B cell (primary cell): ENCODE results near the gene NTSR2. TPM values are rescaled to one million over a fixed set of nuclear protein-coding genes. Genes with fewer than 3 reads are reported as not detected.

Source experiments
- ATAC-seq: fragments of 200-7000 bp; cut with Tn5 transposase; one replicate; pipeline ENCODE4 v1.10.0; 2021; ENCODE audit warnings: low read depth, mild to moderate bottlenecking, moderate number of reproducible peaks, moderate library complexity
- CTCF ChIA-PET: fragments of 350-600 bp; sonication (Branson Sonifier 250); formaldehyde crosslinking; loops from one replicate; lab custom pipeline; 2021; ENCODE audit warnings: antibody characterized with exemption, inconsistent platforms; lab: Charles Lee
- POLR2A ChIA-PET: fragments of 350-600 bp; sonication (Branson Sonifier 250); formaldehyde crosslinking; loops from one replicate; lab custom pipeline; 2021; ENCODE audit warnings: antibody characterized with exemption; lab: Charles Lee
- DNase-seq: peaks from one replicate; pipeline ENCODE4 v3.0.0; 2013
- H2AFZ ChIP-seq: 2 replicates; pipeline ENCODE4 v1.6.1; 2012; ENCODE audit warnings: mild to moderate bottlenecking, low read depth, low read length; ENCODE audit not compliant: insufficient read depth, poor library complexity, severe bottlenecking
- H3K27ac ChIP-seq, 2 donors: 1 replicate in 1 of 2; 2 replicates in 1 of 2; pipeline ENCODE4 v1.5.1; 2012 to 2013; ENCODE audit warnings: low read length in 2 of 2, mild to moderate bottlenecking in 2 of 2, moderate library complexity in 1 of 2
- H3K27me3 ChIP-seq, 4 experiments: fragments of 200-600 bp in 1 of 4; sonication (generic) in 1 of 4; replicated peaks in 1 of 4; 1 replicate in 2 of 4; 2 replicates in 2 of 4; pipeline versions ENCODE4 v1.6.1 to v1.7.0; 2013 to 2016; ENCODE audit warnings: low read length in 3 of 4, mild to moderate bottlenecking in 2 of 4, mixed read lengths in 1 of 4, moderate library complexity in 1 of 4; ENCODE audit not compliant: insufficient read depth in 4 of 4, control insufficient read depth in 3 of 4; ENCODE audit errors: control extremely low read depth in 1 of 4
- H3K36me3 ChIP-seq, 2 experiments: replicated peaks in 1 of 2; 1 replicate in 1 of 2; 2 replicates in 1 of 2; pipeline versions ENCODE4 v1.6.1 to v1.7.1; 2013; ENCODE audit warnings: low read length in 1 of 2; ENCODE audit not compliant: insufficient read depth in 2 of 2, control insufficient read depth in 1 of 2; ENCODE audit errors: control extremely low read depth in 1 of 2, extremely low read depth in 1 of 2
- H3K4me1 ChIP-seq, 2 donors: fragments of 200-600 bp in 1 of 2; sonication (generic) in 1 of 2; 1 replicate in 1 of 2; 2 replicates in 1 of 2; pipeline versions ENCODE4 v1.5.1 to v1.6.1; 2013 to 2017; ENCODE audit warnings: low read length in 2 of 2; ENCODE audit not compliant: control insufficient read depth in 2 of 2, insufficient read depth in 2 of 2
- H3K4me2 ChIP-seq: replicated peaks from 2 replicates; pipeline ENCODE3; 2012; ENCODE audit warnings: mild to moderate bottlenecking, low read depth, low read length; ENCODE audit not compliant: poor library complexity, severe bottlenecking
- H3K4me3 ChIP-seq, 5 experiments: fragments of 200-600 bp in 1 of 5; sonication (generic) in 1 of 5; 1 replicate in 3 of 5; 2 replicates in 2 of 5; pipeline versions ENCODE4 v1.5.1 to v1.7.0; 2011 to 2016; ENCODE audit warnings: low read length in 4 of 5, mild to moderate bottlenecking in 4 of 5, low read depth in 2 of 5, control low read depth in 1 of 5, moderate library complexity in 1 of 5; ENCODE audit not compliant: insufficient read depth in 1 of 5; ENCODE audit errors: control extremely low read depth in 1 of 5, extremely low read depth in 1 of 5
- H3K79me2 ChIP-seq: fragments of 200-600 bp; sonication (generic); one replicate; pipeline ENCODE4 v1.6.0; 2016; ENCODE audit warnings: low read length; ENCODE audit not compliant: control insufficient read depth, insufficient read depth
- H3K9ac ChIP-seq: fragments of 200-600 bp; sonication (generic); 2 replicates; pipeline ENCODE4 v1.6.1; 2017; ENCODE audit warnings: mild to moderate bottlenecking, low read length, moderate library complexity
- H3K9me3 ChIP-seq, 3 donors: one replicate each; pipeline versions ENCODE4 v1.6.1 to v1.7.1; 2013; ENCODE audit warnings: low read length in 2 of 3; ENCODE audit not compliant: control insufficient read depth in 2 of 3, insufficient read depth in 1 of 3; ENCODE audit errors: control extremely low read depth in 1 of 3
- H4K20me1 ChIP-seq: 2 replicates; pipeline ENCODE4 v1.6.0; 2012; ENCODE audit warnings: mild to moderate bottlenecking, low read length; ENCODE audit not compliant: insufficient read depth, control insufficient read depth, poor library complexity, severe bottlenecking
- H3K27ac Mint-ChIP-seq: one replicate; pipeline ENCODE4 v1.8.0; 2021; ENCODE audit warnings: mixed read lengths
- H3K27me3 Mint-ChIP-seq: one replicate; pipeline ENCODE4 v1.8.0; 2021; ENCODE audit warnings: mixed read lengths
- H3K4me1 Mint-ChIP-seq: one replicate; pipeline ENCODE4 v1.8.0; 2021; ENCODE audit warnings: mixed read lengths
- H3K4me3 Mint-ChIP-seq: one replicate; pipeline ENCODE4 v1.8.0; 2021; ENCODE audit warnings: mixed read lengths
- H3K9me3 Mint-ChIP-seq: one replicate; pipeline ENCODE4 v1.8.0; 2022; ENCODE audit warnings: mixed read lengths; ENCODE audit not compliant: insufficient read depth
- EZH2 ChIP-seq: IDR thresholded peaks from 2 replicates; pipeline ENCODE4 v1.6.1; 2012; ENCODE audit warnings: borderline replicate concordance, low read depth, mild to moderate bottlenecking, moderate library complexity, low read length; ENCODE audit not compliant: insufficient read depth, poor library complexity, severe bottlenecking
- WGBS: methylation state at CpG from one replicate; pipeline ENCODE4 v1.1.5; 2013; ENCODE audit warnings: missing lambda C conversion rate; ENCODE audit not compliant: insufficient coverage; 5-methylcytosine and 5-hydroxymethylcytosine counted together
- intact Hi-C: fragments of 100-400 bp; cut with micrococcal nuclease; formaldehyde crosslinking; loops from one replicate; pipeline ENCODE4 v1.10.0; 2022
- polyA plus RNA-seq: library from polyadenylated mRNA; depleted of rRNA; stranded (reverse); fragments of >200 nt; gene quantifications from 2 replicates; pipeline ENCODE4 v1.2.3, GENCODE V29; 2012
- total RNA-seq, 2 donors: library from RNA; stranded (reverse); fragments of 120-200 nt in 1 of 2; gene quantifications; 1 replicate in 1 of 2; 2 replicates in 1 of 2; pipeline versions ENCODE4 v1.2.3 to v1.2.4, GENCODE V29; 2013 to 2022
- TF ChIP-seq, protein P1 (sequence below): fragments of 200-600 bp; IDR thresholded peaks from one replicate; pipeline ENCODE4 v1.8.0; 2022; ENCODE audit warnings: antibody characterized with exemption, mild to moderate bottlenecking

NTSR2 gene
- total and polyA plus RNA-seq, 2 donors (not counting 1 experiment from before 2014, with no cell fraction given), result not detected

DNA sequence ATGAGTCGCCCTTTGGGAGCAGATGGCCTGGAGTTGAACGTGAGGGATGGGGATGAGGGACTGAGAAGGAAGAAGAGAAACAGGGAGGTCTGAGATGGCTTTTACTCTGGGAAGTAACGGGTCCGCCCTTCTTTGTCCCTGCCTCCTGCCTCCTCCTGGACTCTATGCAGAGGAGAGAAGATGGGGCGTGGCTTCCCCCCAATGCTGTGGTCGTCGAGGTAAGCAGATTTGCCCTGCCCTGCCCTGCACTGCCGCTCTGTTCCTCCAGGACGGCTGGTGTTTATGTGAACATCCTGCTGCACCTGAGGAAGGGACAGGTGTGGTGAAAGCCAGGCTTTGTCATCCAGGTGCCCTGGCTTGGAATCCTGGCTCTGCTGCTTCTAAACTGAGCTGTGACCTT is 13.5 kb upstream of the NTSR2 start:
- Histone ChIP-seq H3K79me2 (no peaks in the 10 kb centered on the region), H3K36me3 (no peaks in the 10 kb centered on the region), H3K4me3 (no peak overlapping the region), H3K9ac (no peak overlapping the region), H3K4me2 (no peak overlapping the region), H2AFZ (no peak overlapping the region), H3K9me3 (peaks cover 0 to 6% (median 0%) of the 10 kb centered on the region in 3 donors), H3K27ac (no peak overlapping the region), H3K27me3 (peaks cover 0 to 8% (median 0%) of the 10 kb centered on the region in 4 experiments), H4K20me1 (no peaks in the 10 kb centered on the region), H3K4me1 (peaks cover 6% of the 10 kb centered on the region in 2 donors)
- DNase-seq (no peak), ATAC-seq (no peak)
- Mint-ChIP-seq H3K4me3 (no peak overlapping the region), H3K4me1 (peaks cover 5% of the 10 kb centered on the region), H3K27ac (no peak overlapping the region), H3K27me3 (peaks cover 46% of the 10 kb centered on the region), H3K9me3 (no peaks in the 10 kb centered on the region)
- intact Hi-C loops, result no loop called here
- CTCF ChIA-PET, result interaction anchor here (0.5 to 10.1 kb wide), 6 partner anchors 9 to 783 kb away, joined by 3 to 166 read pairs (median 6); no protein-coding TSS in a partner anchor
- POLR2A ChIA-PET, result no interaction called here
- 65% methylated on average over 9 of the region's 9 CpGs for WGBS
- no peak for TF ChIP-seq EZH2
- TF ChIP-seq, protein P1, sequence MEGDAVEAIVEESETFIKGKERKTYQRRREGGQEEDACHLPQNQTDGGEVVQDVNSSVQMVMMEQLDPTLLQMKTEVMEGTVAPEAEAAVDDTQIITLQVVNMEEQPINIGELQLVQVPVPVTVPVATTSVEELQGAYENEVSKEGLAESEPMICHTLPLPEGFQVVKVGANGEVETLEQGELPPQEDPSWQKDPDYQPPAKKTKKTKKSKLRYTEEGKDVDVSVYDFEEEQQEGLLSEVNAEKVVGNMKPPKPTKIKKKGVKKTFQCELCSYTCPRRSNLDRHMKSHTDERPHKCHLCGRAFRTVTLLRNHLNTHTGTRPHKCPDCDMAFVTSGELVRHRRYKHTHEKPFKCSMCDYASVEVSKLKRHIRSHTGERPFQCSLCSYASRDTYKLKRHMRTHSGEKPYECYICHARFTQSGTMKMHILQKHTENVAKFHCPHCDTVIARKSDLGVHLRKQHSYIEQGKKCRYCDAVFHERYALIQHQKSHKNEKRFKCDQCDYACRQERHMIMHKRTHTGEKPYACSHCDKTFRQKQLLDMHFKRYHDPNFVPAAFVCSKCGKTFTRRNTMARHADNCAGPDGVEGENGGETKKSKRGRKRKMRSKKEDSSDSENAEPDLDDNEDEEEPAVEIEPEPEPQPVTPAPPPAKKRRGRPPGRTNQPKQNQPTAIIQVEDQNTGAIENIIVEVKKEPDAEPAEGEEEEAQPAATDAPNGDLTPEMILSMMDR, result no peak

DNA sequence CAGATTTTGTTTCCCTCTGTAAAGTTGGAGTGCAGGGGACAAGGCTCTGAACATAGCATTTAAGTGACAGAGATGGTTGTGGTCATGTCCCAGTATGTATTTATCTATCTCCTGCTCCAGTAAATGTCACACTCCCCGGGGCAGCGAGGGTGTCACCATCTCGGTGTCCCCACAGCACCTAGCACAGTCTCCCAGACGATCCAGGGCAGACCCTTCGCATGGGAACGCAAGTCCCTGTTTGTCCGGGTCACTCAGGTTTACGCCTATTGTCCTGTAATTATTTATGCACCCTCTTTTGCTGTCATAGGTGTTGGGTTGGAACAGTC is 12.6 kb upstream of the NTSR2 start:
- no peaks in the 10 kb centered on the region for H3K9me3 Mint-ChIP-seq
- no peaks in the 10 kb centered on the region for H3K4me1 Mint-ChIP-seq
- Histone ChIP-seq H3K4me2 (no peak overlapping the region), H3K36me3 (no peaks in the 10 kb centered on the region), H3K4me3 (no peak overlapping the region), H2AFZ (no peak overlapping the region), H3K9ac (no peak overlapping the region), H3K9me3 (peaks cover 0 to 6% (median 0%) of the 10 kb centered on the region in 3 donors), H3K79me2 (no peaks in the 10 kb centered on the region), H3K27ac (no peak overlapping the region), H3K27me3 (peaks cover 0 to 17% (median 0%) of the 10 kb centered on the region in 4 experiments), H3K4me1 (no peaks in the 10 kb centered on the region), H4K20me1 (no peaks in the 10 kb centered on the region)
- intact Hi-C loops, result no loop called here
- TF ChIP-seq EZH2, result no peak
- TF ChIP-seq, protein P1, result no peak
- H3K27me3 Mint-ChIP-seq, result peaks cover 47% of the 10 kb centered on the region
- WGBS, result 95% methylated on average over 8 of the region's 8 CpGs
- no peak overlapping the region for H3K27ac Mint-ChIP-seq
- no peak for DNase-seq
- ATAC-seq, result no peak
- ChIA-PET POLR2A (no interaction called here), CTCF (interaction anchor here (1.7 to 10.1 kb wide), 3 partner anchors 10 to 99 kb away, joined by 7 to 166 read pairs (median 9); no protein-coding TSS in a partner anchor)
- no peak overlapping the region for H3K4me3 Mint-ChIP-seq
